H9 (cell line): ENCODE results near the gene TSACC. TPM values are rescaled to one million over a fixed set of nuclear protein-coding genes. Genes with fewer than 3 reads are reported as not detected.

Experiments used
- DNase-seq: peaks from one replicate; pipeline ENCODE4 v3.0.0-alpha.2; 2017
- H2AFZ ChIP-seq: one replicate; pipeline ENCODE4 v1.6.1; 2013; ENCODE audit warnings: mild to moderate bottlenecking, low read length, control low read depth, moderate library complexity
- H2AK5ac ChIP-seq: 2 replicates; pipeline ENCODE4 v1.6.1; 2013; ENCODE audit warnings: low read length, control low read depth, mixed read lengths; ENCODE audit not compliant: insufficient read length
- H2BK120ac ChIP-seq: one replicate; pipeline ENCODE4 v1.6.1; 2013; ENCODE audit warnings: low read depth, mild to moderate bottlenecking, low read length, control low read depth, inconsistent platforms; ENCODE audit not compliant: poor library complexity, severe bottlenecking
- H2BK12ac ChIP-seq: 2 replicates; pipeline ENCODE4 v1.6.1; 2013; ENCODE audit warnings: low read length, control low read depth, mixed read lengths, low read depth; ENCODE audit not compliant: insufficient read length
- H2BK15ac ChIP-seq: 2 replicates; pipeline ENCODE4 v1.6.1; 2013; ENCODE audit warnings: low read depth, low read length, control low read depth
- H2BK20ac ChIP-seq: one replicate; pipeline ENCODE4 v1.6.1; 2013; ENCODE audit warnings: low read depth, mild to moderate bottlenecking, low read length, control low read depth, inconsistent platforms; ENCODE audit not compliant: poor library complexity, severe bottlenecking
- H2BK5ac ChIP-seq: 2 replicates; pipeline ENCODE4 v1.6.1; 2013; ENCODE audit warnings: low read length, control low read depth, mixed read lengths; ENCODE audit not compliant: insufficient read length
- H3K14ac ChIP-seq: 2 replicates; pipeline ENCODE4 v1.6.1; 2013; ENCODE audit warnings: low read length, control low read depth; ENCODE audit not compliant: insufficient read depth
- H3K18ac ChIP-seq: 2 replicates; pipeline ENCODE4 v1.6.1; 2013; ENCODE audit warnings: low read depth, mild to moderate bottlenecking, mixed read lengths, low read length, control low read depth; ENCODE audit not compliant: insufficient read length
- H3K23ac ChIP-seq: 2 replicates; pipeline ENCODE4 v1.6.1; 2013; ENCODE audit warnings: low read length, control low read depth, mixed read lengths, low read depth; ENCODE audit not compliant: insufficient read length
- H3K23me2 ChIP-seq: 2 replicates; pipeline ENCODE4 v1.6.1; 2013; ENCODE audit warnings: low read depth, mild to moderate bottlenecking, mixed read lengths, low read length, control low read depth; ENCODE audit not compliant: insufficient read length, poor library complexity, severe bottlenecking
- H3K27ac ChIP-seq: 2 replicates; pipeline ENCODE4 v1.5.1; 2013; ENCODE audit warnings: low read length, control low read depth, mixed read lengths, low read depth; ENCODE audit not compliant: insufficient read length
- H3K27me3 ChIP-seq: 2 replicates; pipeline ENCODE4 v1.6.1; 2013; ENCODE audit warnings: low read length, control low read depth, inconsistent platforms; ENCODE audit not compliant: insufficient read depth
- H3K4ac ChIP-seq: 2 replicates; pipeline ENCODE4 v1.6.1; 2013; ENCODE audit warnings: low read depth, mild to moderate bottlenecking, control low read depth, inconsistent platforms, low read length, moderate library complexity
- H3K4me1 ChIP-seq: 2 replicates; pipeline ENCODE4 v1.6.1; 2013; ENCODE audit warnings: low read length, control low read depth, inconsistent platforms; ENCODE audit not compliant: insufficient read depth
- H3K4me2 ChIP-seq: 2 replicates; pipeline ENCODE4 v1.6.1; 2013; ENCODE audit warnings: low read length, control low read depth, mixed read lengths; ENCODE audit not compliant: insufficient read length, insufficient read depth
- H3K56ac ChIP-seq: 2 replicates; pipeline ENCODE4 v1.6.1; 2013; ENCODE audit warnings: low read depth, mild to moderate bottlenecking, mixed read lengths, low read length, control low read depth; ENCODE audit not compliant: insufficient read length
- H3K79me1 ChIP-seq: 2 replicates; pipeline ENCODE4 v1.6.1; 2013; ENCODE audit warnings: low read depth, mild to moderate bottlenecking, moderate library complexity, low read length, control low read depth, inconsistent platforms; ENCODE audit not compliant: insufficient read depth, poor library complexity, severe bottlenecking
- H3K79me2 ChIP-seq: 2 replicates; pipeline ENCODE4 v1.6.1; 2013; ENCODE audit warnings: low read length, control low read depth, inconsistent platforms; ENCODE audit not compliant: insufficient read depth
- H3K9ac ChIP-seq: 2 replicates; pipeline ENCODE4 v1.6.1; 2013; ENCODE audit warnings: low read length, control low read depth, mixed read lengths; ENCODE audit not compliant: insufficient read length; ENCODE audit errors: extremely low read depth
- H3K9me3 ChIP-seq: one replicate; pipeline ENCODE4 v1.6.1; 2013; ENCODE audit warnings: low read depth, low read length, inconsistent platforms; ENCODE audit not compliant: control insufficient read depth
- H3T11ph ChIP-seq: one replicate; pipeline ENCODE4 v1.6.1; 2013; ENCODE audit warnings: mild to moderate bottlenecking, low read length, control low read depth, inconsistent platforms
- H4K20me1 ChIP-seq: one replicate; pipeline ENCODE4 v1.6.1; 2013; ENCODE audit not compliant: control insufficient read depth, insufficient read length, insufficient read depth
- H4K5ac ChIP-seq: 2 replicates; pipeline ENCODE4 v1.6.1; 2013; ENCODE audit warnings: low read depth, mild to moderate bottlenecking, mixed read lengths, low read length, control low read depth; ENCODE audit not compliant: insufficient read length
- H4K8ac ChIP-seq: replicated peaks from 2 replicates; pipeline ENCODE4 v1.6.1; 2013; ENCODE audit warnings: low read length, control low read depth, mixed read lengths, low read depth; ENCODE audit not compliant: insufficient read length
- H4K91ac ChIP-seq: 2 replicates; pipeline ENCODE4 v1.6.1; 2013; ENCODE audit warnings: low read depth, mild to moderate bottlenecking, moderate library complexity, mixed read lengths, low read length, control low read depth; ENCODE audit not compliant: insufficient read length
- H3K27ac Mint-ChIP-seq, 3 experiments: 2 replicates in 2 of 3; 3 replicates in 1 of 3; pipeline ENCODE4 v1.8.0; 2020 to 2021; ENCODE audit warnings: mixed read lengths in 3 of 3, mild to moderate bottlenecking in 1 of 3, moderate library complexity in 1 of 3
- H3K27me3 Mint-ChIP-seq: 2 replicates; pipeline ENCODE4 v1.8.0; 2021; ENCODE audit warnings: low read depth, mild to moderate bottlenecking, moderate library complexity, mixed read lengths
- H3K36me3 Mint-ChIP-seq, 3 experiments: 2 replicates in 2 of 3; 3 replicates in 1 of 3; pipeline ENCODE4 v1.8.0; 2020 to 2021; ENCODE audit warnings: low read depth in 3 of 3, mixed read lengths in 3 of 3; ENCODE audit not compliant: insufficient read depth in 1 of 3
- H3K4me1 Mint-ChIP-seq, 2 experiments: 2 replicates each; pipeline ENCODE4 v1.8.0; 2020; ENCODE audit warnings: mixed read lengths in 2 of 2
- H3K4me3 Mint-ChIP-seq, 2 experiments: 2 replicates in 1 of 2; 3 replicates in 1 of 2; pipeline ENCODE4 v1.8.0; 2020 to 2021; ENCODE audit warnings: mild to moderate bottlenecking in 2 of 2, mixed read lengths in 2 of 2, moderate library complexity in 1 of 2
- H3K9me3 Mint-ChIP-seq, 2 experiments: 2 replicates in 1 of 2; 3 replicates in 1 of 2; pipeline ENCODE4 v1.8.0; 2020; ENCODE audit warnings: mild to moderate bottlenecking in 2 of 2, mixed read lengths in 2 of 2, moderate library complexity in 1 of 2
- WGBS: extraction: QIAGEN DNeasy Blood & Tissue Kit; methylation state at CpG from one replicate; pipeline ENCODE4 v1.1.7; 2013; ENCODE audit warnings: missing lambda C conversion rate, low lambda C conversion rate, mixed read lengths; ENCODE audit not compliant: insufficient read length; ENCODE audit errors: extremely low coverage; 5-methylcytosine and 5-hydroxymethylcytosine counted together
- total RNA-seq: library from RNA; stranded (reverse); gene quantifications from 2 replicates; pipeline ENCODE4 v1.2.1, GENCODE V29; 2021
- TF ChIP-seq, protein P1 (sequence below): fragments of 200-600 bp; sonication (generic); conservative IDR thresholded peaks from 3 replicates; pipeline ENCODE4 v1.8.0; 2021; ENCODE audit warnings: antibody characterized with exemption, mild to moderate bottlenecking

TSACC gene
- total RNA-seq, 1 experiment from 2014 or later, result 2.3 TPM

DNA sequence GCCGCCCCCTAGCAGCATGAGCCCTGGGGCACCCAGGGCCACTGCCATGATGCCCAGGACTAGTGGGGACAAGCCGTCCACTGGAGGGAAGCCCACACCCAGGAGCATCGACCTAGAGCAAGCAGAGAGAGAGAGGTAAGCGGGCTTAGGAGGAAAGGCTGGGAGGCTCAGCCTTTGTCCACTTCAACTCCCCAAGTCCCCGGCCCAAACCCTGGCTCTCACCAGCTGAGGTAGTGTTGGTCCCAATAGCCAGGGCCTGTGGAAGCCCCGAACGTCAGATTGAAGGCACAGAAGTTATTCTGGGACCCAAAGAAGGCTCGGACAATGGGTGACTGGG, 45.3 kb upstream of the TSACC start:
- Histone ChIP-seq H4K5ac (no peak overlapping the region), H3K79me2 (no peaks in the 10 kb centered on the region), H3K23ac (no peak overlapping the region), H4K8ac (no peak overlapping the region), H3K14ac (no peak overlapping the region), H2AFZ (no peak overlapping the region), H2BK20ac (no peak overlapping the region), H2BK120ac (no peak overlapping the region), H3K56ac (no peak overlapping the region), H3K4me2 (no peak overlapping the region), H2AK5ac (no peak overlapping the region), H3K9ac (no peak overlapping the region), H3K79me1 (no peaks in the 10 kb centered on the region), H2BK5ac (no peak overlapping the region), H3K9me3 (no peaks in the 10 kb centered on the region), H3K27ac (no peak overlapping the region), H4K20me1 (no peaks in the 10 kb centered on the region), H3K27me3 (no peaks in the 10 kb centered on the region; the same call in 1 of the 2 replicates), H2BK15ac (no peak overlapping the region), H3K4ac (no peak overlapping the region), H3K23me2 (peaks cover 8% of the 10 kb centered on the region), H4K91ac (no peak overlapping the region), H3K4me1 (no peaks in the 10 kb centered on the region; the same call in 1 of the 2 replicates), H3K18ac (no peak overlapping the region), H2BK12ac (no peak overlapping the region), H3T11ph (no peak overlapping the region)
- no peaks in the 10 kb centered on the region for H3K9me3 Mint-ChIP-seq
- H3K27ac Mint-ChIP-seq, result no peak overlapping the region
- WGBS, result no CpG with 5 or more reads among the region's 8 CpGs
- DNase-seq, result no peak
- no peaks in the 10 kb centered on the region for H3K27me3 Mint-ChIP-seq
- H3K4me3 Mint-ChIP-seq, result no peak overlapping the region
- peaks cover 4 to 15% (median 8%) of the 10 kb centered on the region in 3 experiments; a peak in 5 of 7 replicates for H3K36me3 Mint-ChIP-seq
- TF ChIP-seq, protein P1, sequence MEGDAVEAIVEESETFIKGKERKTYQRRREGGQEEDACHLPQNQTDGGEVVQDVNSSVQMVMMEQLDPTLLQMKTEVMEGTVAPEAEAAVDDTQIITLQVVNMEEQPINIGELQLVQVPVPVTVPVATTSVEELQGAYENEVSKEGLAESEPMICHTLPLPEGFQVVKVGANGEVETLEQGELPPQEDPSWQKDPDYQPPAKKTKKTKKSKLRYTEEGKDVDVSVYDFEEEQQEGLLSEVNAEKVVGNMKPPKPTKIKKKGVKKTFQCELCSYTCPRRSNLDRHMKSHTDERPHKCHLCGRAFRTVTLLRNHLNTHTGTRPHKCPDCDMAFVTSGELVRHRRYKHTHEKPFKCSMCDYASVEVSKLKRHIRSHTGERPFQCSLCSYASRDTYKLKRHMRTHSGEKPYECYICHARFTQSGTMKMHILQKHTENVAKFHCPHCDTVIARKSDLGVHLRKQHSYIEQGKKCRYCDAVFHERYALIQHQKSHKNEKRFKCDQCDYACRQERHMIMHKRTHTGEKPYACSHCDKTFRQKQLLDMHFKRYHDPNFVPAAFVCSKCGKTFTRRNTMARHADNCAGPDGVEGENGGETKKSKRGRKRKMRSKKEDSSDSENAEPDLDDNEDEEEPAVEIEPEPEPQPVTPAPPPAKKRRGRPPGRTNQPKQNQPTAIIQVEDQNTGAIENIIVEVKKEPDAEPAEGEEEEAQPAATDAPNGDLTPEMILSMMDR, result no peak
- peaks cover 10 to 18% of the 10 kb centered on the region in 2 experiments for H3K4me1 Mint-ChIP-seq
